ENCODE results near the gene USP17L19.
"Not testable (repeated sequence)": the region's sequence is repeated elsewhere in the genome, so short reads cannot be mapped to it uniquely, and the experiment has no call there.

GRCh38 chr4:9238461-9238860 is 14.7 kb upstream of the USP17L19 start:
- TF ChIP-seq POLR2A (IDR thresholded peaks at IDR 0.05; ENCODE audit: low read length); GATA1 (IDR thresholded peaks at IDR 0.05; ENCODE audit: low read depth, low read length): not testable (repeated sequence)

Data from erythroblast (primary cell).